H9 (cell line): ENCODE data around the gene TMEM81. TPM values are rescaled to one million over a fixed set of nuclear protein-coding genes. Genes with fewer than 3 reads are reported as not detected.

Experiments used
- DNase-seq: peaks from one replicate; pipeline ENCODE4 v3.0.0-alpha.2; 2017
- H2AFZ ChIP-seq: one replicate; pipeline ENCODE4 v1.6.1; 2013; ENCODE audit warnings: mild to moderate bottlenecking, low read length, control low read depth, moderate library complexity
- H2AK5ac ChIP-seq: 2 replicates; pipeline ENCODE4 v1.6.1; 2013; ENCODE audit warnings: low read length, control low read depth, mixed read lengths; ENCODE audit not compliant: insufficient read length
- H2BK120ac ChIP-seq: one replicate; pipeline ENCODE4 v1.6.1; 2013; ENCODE audit warnings: low read depth, mild to moderate bottlenecking, low read length, control low read depth, inconsistent platforms; ENCODE audit not compliant: poor library complexity, severe bottlenecking
- H2BK12ac ChIP-seq: 2 replicates; pipeline ENCODE4 v1.6.1; 2013; ENCODE audit warnings: low read length, control low read depth, mixed read lengths, low read depth; ENCODE audit not compliant: insufficient read length
- H2BK15ac ChIP-seq: 2 replicates; pipeline ENCODE4 v1.6.1; 2013; ENCODE audit warnings: low read depth, low read length, control low read depth
- H2BK20ac ChIP-seq: one replicate; pipeline ENCODE4 v1.6.1; 2013; ENCODE audit warnings: low read depth, mild to moderate bottlenecking, low read length, control low read depth, inconsistent platforms; ENCODE audit not compliant: poor library complexity, severe bottlenecking
- H2BK5ac ChIP-seq: 2 replicates; pipeline ENCODE4 v1.6.1; 2013; ENCODE audit warnings: low read length, control low read depth, mixed read lengths; ENCODE audit not compliant: insufficient read length
- H3K14ac ChIP-seq: 2 replicates; pipeline ENCODE4 v1.6.1; 2013; ENCODE audit warnings: low read length, control low read depth; ENCODE audit not compliant: insufficient read depth
- H3K18ac ChIP-seq: 2 replicates; pipeline ENCODE4 v1.6.1; 2013; ENCODE audit warnings: low read depth, mild to moderate bottlenecking, mixed read lengths, low read length, control low read depth; ENCODE audit not compliant: insufficient read length
- H3K23ac ChIP-seq: 2 replicates; pipeline ENCODE4 v1.6.1; 2013; ENCODE audit warnings: low read length, control low read depth, mixed read lengths, low read depth; ENCODE audit not compliant: insufficient read length
- H3K23me2 ChIP-seq: 2 replicates; pipeline ENCODE4 v1.6.1; 2013; ENCODE audit warnings: low read depth, mild to moderate bottlenecking, mixed read lengths, low read length, control low read depth; ENCODE audit not compliant: insufficient read length, poor library complexity, severe bottlenecking
- H3K27ac ChIP-seq: 2 replicates; pipeline ENCODE4 v1.5.1; 2013; ENCODE audit warnings: low read length, control low read depth, mixed read lengths, low read depth; ENCODE audit not compliant: insufficient read length
- H3K27me3 ChIP-seq: 2 replicates; pipeline ENCODE4 v1.6.1; 2013; ENCODE audit warnings: low read length, control low read depth, inconsistent platforms; ENCODE audit not compliant: insufficient read depth
- H3K4ac ChIP-seq: 2 replicates; pipeline ENCODE4 v1.6.1; 2013; ENCODE audit warnings: low read depth, mild to moderate bottlenecking, control low read depth, inconsistent platforms, low read length, moderate library complexity
- H3K4me1 ChIP-seq: 2 replicates; pipeline ENCODE4 v1.6.1; 2013; ENCODE audit warnings: low read length, control low read depth, inconsistent platforms; ENCODE audit not compliant: insufficient read depth
- H3K4me2 ChIP-seq: 2 replicates; pipeline ENCODE4 v1.6.1; 2013; ENCODE audit warnings: low read length, control low read depth, mixed read lengths; ENCODE audit not compliant: insufficient read length, insufficient read depth
- H3K56ac ChIP-seq: 2 replicates; pipeline ENCODE4 v1.6.1; 2013; ENCODE audit warnings: low read depth, mild to moderate bottlenecking, mixed read lengths, low read length, control low read depth; ENCODE audit not compliant: insufficient read length
- H3K79me1 ChIP-seq: 2 replicates; pipeline ENCODE4 v1.6.1; 2013; ENCODE audit warnings: low read depth, mild to moderate bottlenecking, moderate library complexity, low read length, control low read depth, inconsistent platforms; ENCODE audit not compliant: insufficient read depth, poor library complexity, severe bottlenecking
- H3K79me2 ChIP-seq: 2 replicates; pipeline ENCODE4 v1.6.1; 2013; ENCODE audit warnings: low read length, control low read depth, inconsistent platforms; ENCODE audit not compliant: insufficient read depth
- H3K9ac ChIP-seq: 2 replicates; pipeline ENCODE4 v1.6.1; 2013; ENCODE audit warnings: low read length, control low read depth, mixed read lengths; ENCODE audit not compliant: insufficient read length; ENCODE audit errors: extremely low read depth
- H3K9me3 ChIP-seq: one replicate; pipeline ENCODE4 v1.6.1; 2013; ENCODE audit warnings: low read depth, low read length, inconsistent platforms; ENCODE audit not compliant: control insufficient read depth
- H3T11ph ChIP-seq: one replicate; pipeline ENCODE4 v1.6.1; 2013; ENCODE audit warnings: mild to moderate bottlenecking, low read length, control low read depth, inconsistent platforms
- H4K20me1 ChIP-seq: one replicate; pipeline ENCODE4 v1.6.1; 2013; ENCODE audit not compliant: control insufficient read depth, insufficient read length, insufficient read depth
- H4K5ac ChIP-seq: 2 replicates; pipeline ENCODE4 v1.6.1; 2013; ENCODE audit warnings: low read depth, mild to moderate bottlenecking, mixed read lengths, low read length, control low read depth; ENCODE audit not compliant: insufficient read length
- H4K8ac ChIP-seq: replicated peaks from 2 replicates; pipeline ENCODE4 v1.6.1; 2013; ENCODE audit warnings: low read length, control low read depth, mixed read lengths, low read depth; ENCODE audit not compliant: insufficient read length
- H4K91ac ChIP-seq: 2 replicates; pipeline ENCODE4 v1.6.1; 2013; ENCODE audit warnings: low read depth, mild to moderate bottlenecking, moderate library complexity, mixed read lengths, low read length, control low read depth; ENCODE audit not compliant: insufficient read length
- H3K27ac Mint-ChIP-seq, 3 experiments: 2 replicates in 2 of 3; 3 replicates in 1 of 3; pipeline ENCODE4 v1.8.0; 2020 to 2021; ENCODE audit warnings: mixed read lengths in 3 of 3, mild to moderate bottlenecking in 1 of 3, moderate library complexity in 1 of 3
- H3K27me3 Mint-ChIP-seq: 2 replicates; pipeline ENCODE4 v1.8.0; 2021; ENCODE audit warnings: low read depth, mild to moderate bottlenecking, moderate library complexity, mixed read lengths
- H3K36me3 Mint-ChIP-seq, 3 experiments: 2 replicates in 2 of 3; 3 replicates in 1 of 3; pipeline ENCODE4 v1.8.0; 2020 to 2021; ENCODE audit warnings: low read depth in 3 of 3, mixed read lengths in 3 of 3; ENCODE audit not compliant: insufficient read depth in 1 of 3
- H3K4me1 Mint-ChIP-seq, 2 experiments: 2 replicates each; pipeline ENCODE4 v1.8.0; 2020; ENCODE audit warnings: mixed read lengths in 2 of 2
- H3K4me3 Mint-ChIP-seq, 2 experiments: 2 replicates in 1 of 2; 3 replicates in 1 of 2; pipeline ENCODE4 v1.8.0; 2020 to 2021; ENCODE audit warnings: mild to moderate bottlenecking in 2 of 2, mixed read lengths in 2 of 2, moderate library complexity in 1 of 2
- H3K9me3 Mint-ChIP-seq, 2 experiments: 2 replicates in 1 of 2; 3 replicates in 1 of 2; pipeline ENCODE4 v1.8.0; 2020; ENCODE audit warnings: mild to moderate bottlenecking in 2 of 2, mixed read lengths in 2 of 2, moderate library complexity in 1 of 2
- CTCF ChIP-seq: fragments of 200-600 bp; sonication (generic); conservative IDR thresholded peaks from 3 replicates; pipeline ENCODE4 v1.8.0; 2021; ENCODE audit warnings: antibody characterized with exemption, mild to moderate bottlenecking
- WGBS: extraction: QIAGEN DNeasy Blood & Tissue Kit; methylation state at CpG from one replicate; pipeline ENCODE4 v1.1.7; 2013; ENCODE audit warnings: missing lambda C conversion rate, low lambda C conversion rate, mixed read lengths; ENCODE audit not compliant: insufficient read length; ENCODE audit errors: extremely low coverage; 5-methylcytosine and 5-hydroxymethylcytosine counted together
- total RNA-seq: library from RNA; stranded (reverse); gene quantifications from 2 replicates; pipeline ENCODE4 v1.2.1, GENCODE V29; 2021

Gene TMEM81
- total RNA-seq, 1 experiment from 2014 or later = 3.0 TPM

- Histone ChIP-seq H3K27me3 (no peaks in the 10 kb centered on the region), H3K18ac (no peak overlapping the region), H2BK5ac (no peak overlapping the region), H2BK20ac (no peak overlapping the region), H3K79me1 (no peaks in the 10 kb centered on the region), H2BK12ac (no peak overlapping the region), H2AK5ac (no peak overlapping the region), H4K5ac (no peak overlapping the region), H3K27ac (no peak overlapping the region), H2BK120ac (no peak overlapping the region), H2BK15ac (no peak overlapping the region), H3K56ac (no peak overlapping the region), H3K14ac (no peak overlapping the region), H3K23ac (no peak overlapping the region), H4K91ac (no peak overlapping the region), H3K4me1 (no peaks in the 10 kb centered on the region), H3K4me2 (no peak overlapping the region), H4K8ac (no peak overlapping the region), H3K79me2 (no peaks in the 10 kb centered on the region), H3K9ac (no peak overlapping the region), H3K4ac (no peak overlapping the region), H2AFZ (no peak overlapping the region), H4K20me1 (no peaks in the 10 kb centered on the region), H3K9me3 (no peaks in the 10 kb centered on the region), H3K23me2 (no peaks in the 10 kb centered on the region), H3T11ph (no peak overlapping the region)
- H3K4me3 Mint-ChIP-seq = no peak overlapping the region
- no peaks in the 10 kb centered on the region for H3K27me3 Mint-ChIP-seq
- no peaks in the 10 kb centered on the region for H3K9me3 Mint-ChIP-seq
- TF ChIP-seq CTCF = no peak
- no peaks in the 10 kb centered on the region for H3K4me1 Mint-ChIP-seq
- no peak for DNase-seq
- no peaks in the 10 kb centered on the region for H3K36me3 Mint-ChIP-seq
- H3K27ac Mint-ChIP-seq = no peak overlapping the region
- no CpG with 5 or more reads among the region's 4 CpGs for WGBS
Measured at GRCh38 chr1:205129447-205130029, 45.3 kb upstream of the TMEM81 start.
